CD4-positive, alpha-beta T cell treated with Interleukin-10 for 1 hour (primary cell): Measurements from ENCODE around the gene KICS2.
A peak's percentile ranks its signal among the peaks of the same experiment; 100 is the strongest.
"Not testable (repeated sequence)": the region's sequence is repeated elsewhere in the genome, so short reads cannot be mapped to it uniquely, and the experiment has no call there.

ENCODE experiments used
- DNase-seq: peaks from one replicate; pipeline ENCODE4 v3.0.0-alpha.2; 2020

Gene KICS2

DNA sequence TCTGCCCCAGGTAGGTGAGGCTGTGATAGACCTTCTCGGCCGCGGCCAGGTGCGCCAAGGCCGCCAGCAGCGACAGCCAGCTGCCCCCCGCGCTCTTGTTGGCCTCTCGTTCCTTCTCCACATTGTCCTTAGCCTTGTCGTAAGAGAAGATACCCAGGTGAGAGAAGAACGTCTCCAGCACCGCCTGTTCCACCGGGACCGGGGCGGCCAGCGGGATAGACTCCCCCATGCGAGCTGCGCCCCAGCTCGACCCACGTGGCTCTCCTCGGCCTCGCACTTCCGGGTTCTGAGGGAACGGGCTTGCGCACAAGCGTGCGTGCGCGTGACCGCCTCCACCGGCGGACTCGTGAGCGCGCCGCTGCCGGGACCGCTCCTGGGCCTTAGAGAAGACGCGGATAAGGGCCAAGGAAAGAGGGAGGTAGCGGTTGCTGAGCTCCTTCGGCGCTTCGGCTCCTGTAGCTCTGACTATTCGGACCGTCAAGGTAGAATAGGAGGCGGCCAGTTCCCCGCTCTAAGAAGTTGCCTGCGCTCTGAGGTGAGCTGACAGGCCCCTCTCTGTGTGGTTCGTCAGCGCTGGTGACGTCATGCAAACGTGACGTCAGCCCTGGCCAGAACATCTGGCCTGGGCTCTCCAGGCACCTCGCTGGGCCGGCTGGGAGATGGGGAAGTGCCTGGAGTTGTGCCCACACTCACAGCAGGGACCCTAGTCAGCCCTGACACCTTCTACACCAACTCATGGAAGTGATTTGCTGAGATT lies at the start of gene KICS2:
KICS2 (minus strand) TSS at position 288 of the 757 bp plus-strand sequence; CDS start at position 229, 59 bp downstream.
- DNase-seq = peak; percentile 91

DNA sequence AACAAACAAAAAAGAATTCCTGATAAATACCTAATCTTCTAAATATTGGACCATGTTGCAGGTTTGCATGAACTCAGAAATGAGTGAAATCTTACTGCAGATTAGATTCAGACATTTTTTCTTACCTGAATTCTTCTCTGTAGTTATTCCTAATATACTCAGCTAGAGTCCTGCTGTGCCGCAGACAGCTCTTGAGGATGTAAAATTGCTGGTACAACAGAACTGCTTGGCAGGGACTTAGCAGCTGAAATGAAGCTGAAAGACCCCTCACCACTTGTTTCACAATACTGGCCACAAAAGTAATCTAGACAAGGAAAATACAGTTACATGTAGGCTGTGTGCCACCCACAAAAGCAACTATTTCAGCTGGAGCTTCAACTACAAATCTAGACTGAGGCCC lies 48.3 kb upstream of the KICS2 start:
- no peak for DNase-seq

- no peak for DNase-seq
Observed at GRCh38 chr12:64269161-64269560, 47.1 kb upstream of the KICS2 start.

- no peak for DNase-seq
Observed at GRCh38 chr12:64268409-64268808, 46.3 kb upstream of the KICS2 start.

DNA sequence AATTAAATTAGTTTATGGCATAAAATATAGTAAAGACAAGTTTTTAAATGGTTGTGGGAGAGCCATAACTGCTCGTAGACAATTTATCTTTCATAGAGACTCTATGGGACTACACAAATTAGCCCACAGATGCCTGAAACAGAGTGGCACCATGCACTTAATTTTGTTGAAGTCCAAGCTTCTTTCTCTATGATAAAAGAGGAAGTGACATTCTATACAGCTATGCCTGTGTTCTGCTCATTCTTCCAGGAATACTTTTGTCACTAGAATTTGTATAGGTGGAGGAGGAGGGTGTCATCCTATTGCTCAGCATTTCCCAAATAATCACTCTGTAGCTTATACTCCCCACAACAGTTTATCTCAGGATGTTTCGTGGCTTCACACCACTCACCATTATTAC lies 43.7 kb upstream of the KICS2 start:
- DNase-seq = no peak

GRCh38 chr12:64261813-64262212 lies 39.7 kb upstream of the KICS2 start:
- no peak for DNase-seq

DNA sequence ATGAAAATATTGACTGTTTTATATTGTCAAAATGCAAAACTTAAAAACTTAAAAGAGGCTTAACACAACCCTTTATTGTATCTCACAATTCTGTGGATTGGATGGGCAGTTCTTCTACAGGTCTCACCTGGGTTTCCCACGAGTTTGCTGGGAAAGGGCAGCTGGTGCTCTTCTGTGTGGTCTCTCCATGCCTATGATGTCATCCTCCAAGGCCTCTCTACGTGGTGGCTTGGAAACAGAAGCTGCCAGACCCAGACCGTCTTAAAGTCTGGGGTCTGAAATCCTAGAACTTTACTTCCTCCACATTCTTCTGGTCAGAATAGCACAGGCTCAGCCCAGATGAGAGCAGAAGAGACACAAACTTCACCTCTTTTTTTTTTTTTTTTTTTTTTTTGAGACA lies 36.5 kb upstream of the KICS2 start:
- no peak for DNase-seq

DNA sequence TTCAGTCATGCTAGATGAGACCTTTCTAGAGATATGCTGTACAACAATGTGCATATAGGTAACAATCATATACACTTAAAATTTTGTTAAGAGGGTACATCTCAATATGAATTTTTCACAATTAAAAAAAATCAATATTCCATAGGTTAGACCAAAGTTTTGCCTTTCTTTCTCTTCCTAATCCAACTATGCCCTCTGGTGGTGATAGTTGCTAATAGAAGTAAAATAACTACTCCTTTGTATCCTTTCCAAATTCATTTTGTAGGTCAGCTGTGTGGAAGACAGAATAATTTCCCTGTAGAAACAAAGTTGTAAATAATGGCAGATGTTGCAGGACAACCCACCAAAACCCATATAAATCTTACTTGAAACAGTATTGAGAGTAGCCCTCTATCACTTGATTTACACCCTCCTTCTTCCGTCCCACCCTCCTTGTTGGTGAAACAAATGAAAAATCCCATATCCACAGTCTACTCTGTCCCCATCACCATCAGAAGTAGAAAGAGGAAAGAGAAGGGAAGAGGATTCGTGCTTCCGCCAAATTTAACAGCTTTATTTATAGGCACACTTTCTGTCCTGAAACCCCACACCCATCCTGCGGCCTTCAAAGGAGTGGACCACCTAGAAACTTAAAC lies 34.2 kb upstream of the KICS2 start:
- peak; percentile 62 for DNase-seq

GRCh38 chr12:64255249-64255648 lies 33.2 kb upstream of the KICS2 start:
- DNase-seq = no peak

DNA sequence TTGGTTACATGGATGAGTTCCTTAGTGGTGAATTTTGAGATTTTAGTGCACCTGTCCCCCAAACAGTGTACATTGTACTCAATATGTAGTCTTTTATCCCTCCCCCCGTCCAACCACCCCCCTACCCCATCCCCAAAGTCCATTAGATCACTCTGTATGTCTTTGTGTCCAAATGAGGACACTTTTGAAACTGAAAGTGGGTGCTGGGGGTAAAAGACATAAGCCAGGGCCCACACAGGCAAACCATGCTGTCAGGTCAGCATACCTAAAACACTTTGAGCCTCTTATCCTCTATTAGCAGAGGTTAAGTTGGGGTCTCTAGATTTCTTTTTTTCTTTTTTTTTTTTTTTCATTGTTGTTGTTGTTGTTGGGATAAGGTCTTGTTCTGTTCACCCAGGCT lies 31.3 kb upstream of the KICS2 start:
- no peak for DNase-seq

DNA sequence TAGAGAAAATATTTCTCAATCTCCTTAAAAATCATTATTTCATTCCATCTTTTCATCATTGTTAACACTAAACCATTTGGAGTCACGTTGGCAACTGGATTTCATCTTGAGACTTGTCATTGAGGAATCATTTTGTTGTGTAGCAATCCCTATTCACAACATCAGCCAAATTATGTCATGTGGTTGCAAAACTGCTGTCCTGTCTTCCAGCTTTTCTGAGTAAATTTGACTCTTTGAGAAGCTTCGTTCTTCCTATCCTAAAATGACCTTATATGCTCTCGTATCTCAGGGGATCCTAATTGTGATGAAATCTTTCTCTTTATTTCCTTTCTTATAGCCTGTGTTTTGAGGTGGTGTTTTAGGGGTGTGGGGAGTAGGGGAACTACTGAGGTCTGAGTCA lies 30.6 kb upstream of the KICS2 start:
- no peak for DNase-seq

- no peak for DNase-seq
Observed at GRCh38 chr12:64243809-64244208, 21.7 kb upstream of the KICS2 start.

- DNase-seq = no peak
Observed at GRCh38 chr12:64240781-64241180, 18.7 kb upstream of the KICS2 start.

- DNase-seq = no peak
Observed at GRCh38 chr12:64237382-64237781, 15.3 kb upstream of the KICS2 start.

DNA sequence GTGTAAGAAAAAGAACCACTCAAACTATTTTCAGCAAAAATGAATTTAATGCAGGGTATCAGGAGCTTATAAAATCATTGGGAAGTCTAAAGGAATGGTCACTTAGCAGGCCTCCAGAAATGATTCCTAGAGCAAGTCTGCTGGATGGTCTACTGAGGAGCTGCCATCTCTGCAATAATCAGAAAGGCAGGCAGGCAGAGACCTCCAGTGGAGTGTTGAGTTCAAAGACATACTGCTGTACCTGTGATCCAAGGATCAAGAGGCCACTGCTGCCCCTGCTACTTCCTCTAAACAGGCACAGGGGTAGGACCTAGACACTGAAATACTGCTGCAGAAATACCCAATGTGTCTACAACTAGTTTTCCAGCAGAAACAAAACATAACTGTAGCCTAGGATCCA lies 14.5 kb upstream of the KICS2 start:
- no peak for DNase-seq

GRCh38 chr12:64232196-64232595 lies 10.1 kb upstream of the KICS2 start:
- DNase-seq = no peak

- DNase-seq = no peak
Observed at GRCh38 chr12:64229796-64230195, 7.7 kb upstream of the KICS2 start.

- DNase-seq = no peak
Observed at GRCh38 chr12:64229240-64229639, 7.1 kb upstream of the KICS2 start.

- no peak for DNase-seq
Observed at GRCh38 chr12:64225626-64226025, 3.5 kb upstream of the KICS2 start.

DNA sequence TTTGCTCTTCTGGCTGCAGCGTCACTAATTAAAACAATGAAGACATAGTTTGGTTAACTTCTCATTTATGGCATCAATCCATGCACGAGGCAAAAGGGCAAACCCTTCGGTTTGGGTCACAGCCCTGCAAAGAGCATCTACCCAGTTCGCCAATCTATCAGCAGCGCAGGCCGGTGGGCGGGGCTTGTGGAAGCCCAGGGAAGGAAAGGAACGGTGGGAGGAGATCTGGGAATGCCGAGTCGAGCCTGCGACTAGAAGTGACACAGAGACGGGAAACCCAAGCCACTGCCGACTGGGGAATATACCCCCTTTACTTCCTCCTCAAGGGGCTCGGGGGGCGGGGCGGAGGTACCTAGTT lies 466 bp downstream of the KICS2 start:
- peak; percentile 63 for DNase-seq

DNA sequence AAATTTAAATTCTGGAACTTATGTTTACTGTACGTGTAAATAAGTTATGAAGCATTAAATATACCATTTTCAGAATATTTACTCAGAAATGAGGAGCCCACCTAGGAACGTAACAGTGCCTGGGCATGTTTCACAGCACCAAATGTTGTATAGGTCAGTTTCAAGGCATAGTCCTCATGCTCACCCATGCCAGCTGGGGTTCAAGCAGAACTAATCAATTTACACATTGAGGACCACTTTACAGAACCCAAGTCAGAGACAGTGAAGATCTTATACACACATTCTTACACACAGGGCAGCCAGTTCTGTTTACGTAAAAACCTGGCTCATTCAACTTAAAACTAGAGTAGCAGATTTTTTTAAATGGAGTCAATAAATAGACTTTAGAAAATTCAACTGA lies 2.0 kb downstream of the KICS2 start:
- no peak for DNase-seq

- no peak for DNase-seq
Observed at GRCh38 chr12:64219145-64219544, 3.0 kb downstream of the KICS2 start.

- peak; percentile 15 for DNase-seq
Observed at GRCh38 chr12:64218597-64218996, 3.5 kb downstream of the KICS2 start.

- not testable (repeated sequence) for DNase-seq
Observed at GRCh38 chr12:64217643-64218042, 4.5 kb downstream of the KICS2 start.

DNA sequence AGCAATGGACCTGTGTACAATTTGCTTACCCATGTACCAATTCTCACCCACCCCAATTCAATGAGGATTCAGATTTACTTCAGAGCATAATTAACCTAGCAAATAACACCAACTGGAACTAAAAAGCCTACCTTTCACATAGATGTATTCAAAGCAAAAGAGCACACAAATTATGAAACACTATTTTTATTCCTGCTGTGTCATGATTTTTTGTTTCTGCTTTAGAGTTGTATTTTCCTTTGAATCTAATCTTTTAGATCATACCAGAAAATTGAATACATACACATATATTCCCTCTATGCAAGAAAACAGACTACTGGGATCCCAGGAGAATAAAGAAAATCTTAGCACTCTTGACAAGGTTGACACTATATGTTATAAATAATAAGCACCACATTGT lies 5.9 kb downstream of the KICS2 start:
- no peak for DNase-seq
